Endothelial cell of umbilical vein (primary cell): Measurements from ENCODE around the gene SLC12A2.

Experiments used
- CTCF ChIP-seq, 2 donors: IDR thresholded peaks; 1 replicate in 1 of 2; 2 replicates in 1 of 2; pipeline ENCODE4 v1.5.1; 2011; ENCODE audit warnings: low read length in 2 of 2, mild to moderate bottlenecking in 2 of 2, moderate library complexity in 2 of 2, control low read depth in 1 of 2, inconsistent platforms in 1 of 2, low read depth in 1 of 2; ENCODE audit not compliant: insufficient read depth in 1 of 2; ENCODE audit errors: extremely low read depth in 1 of 2
- EZH2 ChIP-seq: IDR thresholded peaks from 2 replicates; pipeline ENCODE4 v1.6.1; 2012; ENCODE audit warnings: borderline replicate concordance, low read depth, mild to moderate bottlenecking, moderate library complexity, low read length, inconsistent platforms; ENCODE audit not compliant: severe bottlenecking
- POLR2A ChIP-seq: IDR thresholded peaks from 2 replicates; pipeline ENCODE4 v1.6.1; 2012; ENCODE audit warnings: low read depth, mild to moderate bottlenecking, control low read depth, low read length

GRCh38 chr5:128085413-128085812, 1.8 kb downstream of the SLC12A2 start:
- TF ChIP-seq EZH2 (no peak), CTCF (IDR thresholded peaks at IDR 0.05; ENCODE audit: extremely low read depth in 1 of 2, insufficient read depth in 1 of 2, low read depth in 1 of 2, low read length in 2 of 2) (no peak), POLR2A (no peak)
